NB4 (cell line): ENCODE results near the gene LHX5.

Experiments used
- TF ChIP-seq, protein P1 (sequence below): IDR thresholded peaks from 2 replicates; pipeline ENCODE4 v1.6.1; 2011; ENCODE audit warnings: low read depth, low read length
- TF ChIP-seq, protein P2 (sequence below): IDR thresholded peaks from one replicate; pipeline ENCODE4 v1.5.1; 2012; ENCODE audit warnings: low read depth, low read length

DNA sequence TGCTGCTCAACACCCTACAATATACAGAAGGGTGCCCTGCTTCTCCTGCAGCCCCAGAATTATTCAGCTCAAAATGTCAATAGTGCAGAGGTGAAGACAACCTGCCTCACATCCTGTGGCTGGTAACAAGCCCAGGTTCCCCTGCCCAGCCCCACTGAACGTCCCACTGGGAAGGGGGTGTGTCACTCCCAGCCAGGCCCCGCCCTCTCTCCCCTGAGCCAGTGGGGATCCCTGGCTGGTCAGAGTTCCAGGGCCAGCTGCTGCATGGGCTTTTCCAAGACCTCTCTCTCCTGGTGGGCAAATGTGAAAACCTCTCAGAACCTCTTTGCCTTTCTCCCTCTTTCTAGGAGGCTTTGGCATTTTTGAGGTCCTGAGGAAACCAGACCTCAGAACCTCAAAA, 13.7 kb upstream of the LHX5 start:
- TF ChIP-seq, protein P1, sequence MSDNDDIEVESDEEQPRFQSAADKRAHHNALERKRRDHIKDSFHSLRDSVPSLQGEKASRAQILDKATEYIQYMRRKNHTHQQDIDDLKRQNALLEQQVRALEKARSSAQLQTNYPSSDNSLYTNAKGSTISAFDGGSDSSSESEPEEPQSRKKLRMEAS, result no peak
- TF ChIP-seq, protein P2, sequence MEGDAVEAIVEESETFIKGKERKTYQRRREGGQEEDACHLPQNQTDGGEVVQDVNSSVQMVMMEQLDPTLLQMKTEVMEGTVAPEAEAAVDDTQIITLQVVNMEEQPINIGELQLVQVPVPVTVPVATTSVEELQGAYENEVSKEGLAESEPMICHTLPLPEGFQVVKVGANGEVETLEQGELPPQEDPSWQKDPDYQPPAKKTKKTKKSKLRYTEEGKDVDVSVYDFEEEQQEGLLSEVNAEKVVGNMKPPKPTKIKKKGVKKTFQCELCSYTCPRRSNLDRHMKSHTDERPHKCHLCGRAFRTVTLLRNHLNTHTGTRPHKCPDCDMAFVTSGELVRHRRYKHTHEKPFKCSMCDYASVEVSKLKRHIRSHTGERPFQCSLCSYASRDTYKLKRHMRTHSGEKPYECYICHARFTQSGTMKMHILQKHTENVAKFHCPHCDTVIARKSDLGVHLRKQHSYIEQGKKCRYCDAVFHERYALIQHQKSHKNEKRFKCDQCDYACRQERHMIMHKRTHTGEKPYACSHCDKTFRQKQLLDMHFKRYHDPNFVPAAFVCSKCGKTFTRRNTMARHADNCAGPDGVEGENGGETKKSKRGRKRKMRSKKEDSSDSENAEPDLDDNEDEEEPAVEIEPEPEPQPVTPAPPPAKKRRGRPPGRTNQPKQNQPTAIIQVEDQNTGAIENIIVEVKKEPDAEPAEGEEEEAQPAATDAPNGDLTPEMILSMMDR, result no peak
